ENCODE data around the gene RIMKLB.

- no peak for TF ChIP-seq CTCF (IDR thresholded peaks at IDR 0.05)
- no peak for TF ChIP-seq POLR2A (IDR thresholded peaks at IDR 0.05)
These were observed 120.1 kb downstream of the RIMKLB start for GRCh38 chr12:8817856-8818255.
